Upper lobe of right lung (tissue), 1 donor: ENCODE measurements around the gene CAB39L. TPM values are rescaled to one million over a fixed set of nuclear protein-coding genes. Genes with fewer than 3 reads are reported as not detected.

Experiments
- ATAC-seq: fragments of 200-7000 bp; cut with Tn5 transposase; one replicate; pipeline ENCODE4 v1.9.1; 2020; ENCODE audit warnings: mild to moderate bottlenecking, moderate library complexity
- DNase-seq: peaks from one replicate; pipeline ENCODE4 v3.0.0-alpha.2; 2020
- H3K27ac ChIP-seq: fragments of 200-600 bp; one replicate; pipeline ENCODE4 v1.8.0; 2022
- H3K27me3 ChIP-seq: fragments of 200-600 bp; one replicate; pipeline ENCODE4 v1.8.0; 2022; ENCODE audit warnings: mild to moderate bottlenecking
- H3K36me3 ChIP-seq: fragments of 200-600 bp; one replicate; pipeline ENCODE4 v1.8.0; 2022
- H3K4me1 ChIP-seq: fragments of 200-600 bp; one replicate; pipeline ENCODE4 v1.8.0; 2022
- H3K4me3 ChIP-seq: fragments of 200-600 bp; one replicate; pipeline ENCODE4 v1.8.0; 2022; ENCODE audit warnings: mild to moderate bottlenecking
- H3K9me3 ChIP-seq: fragments of 200-600 bp; one replicate; pipeline ENCODE4 v1.8.0; 2022
- CTCF ChIP-seq: fragments of 200-600 bp; IDR thresholded peaks from one replicate; pipeline ENCODE4 v1.8.0; 2022; ENCODE audit warnings: antibody characterized with exemption
- intact Hi-C: fragments of 100-400 bp; cut with DNase I; formaldehyde crosslinking; loops from one replicate; pipeline ENCODE4 v1.11.0; 2022
- total RNA-seq: library from RNA; stranded (reverse); fragmentation: NEBNext Ultra II Directional; extraction: Animal tissue kit (Norgen Biotek cat#: 25700); gene quantifications from one replicate; pipeline ENCODE4 v1.2.1, GENCODE V29; 2021
- donor health status: DM: no; HTN: yes; CAD: no; lungs with severe emphysema.

Gene CAB39L
- total RNA-seq, 1 donor from 2014 or later = 18.0 TPM

GRCh38 chr13:49435992-49436391 lies 7.9 kb downstream of the CAB39L start:
- ATAC-seq (no peak), DNase-seq (no peak)
- intact Hi-C loops = no loop called here
- peaks cover 22% of the 10 kb centered on the region for H3K36me3 ChIP-seq
- H3K4me1 ChIP-seq = no peaks in the 10 kb centered on the region
- H3K9me3 ChIP-seq = no peaks in the 10 kb centered on the region
- TF ChIP-seq CTCF = no peak
- no peak overlapping the region for H3K4me3 ChIP-seq
- no peak overlapping the region for H3K27ac ChIP-seq
- no peaks in the 10 kb centered on the region for H3K27me3 ChIP-seq

GRCh38 chr13:49429121-49429520 lies 14.7 kb downstream of the CAB39L start:
- no peak for TF ChIP-seq CTCF
- H3K36me3 ChIP-seq = peaks cover 22% of the 10 kb centered on the region
- H3K27ac ChIP-seq = no peak overlapping the region
- no peaks in the 10 kb centered on the region for H3K27me3 ChIP-seq
- ATAC-seq (no peak), DNase-seq (no peak)
- no peaks in the 10 kb centered on the region for H3K4me1 ChIP-seq
- no peak overlapping the region for H3K4me3 ChIP-seq
- H3K9me3 ChIP-seq = no peaks in the 10 kb centered on the region
- intact Hi-C loops = no loop called here

- ATAC-seq (peak; percentile 71), DNase-seq (no peak)
- Histone ChIP-seq H3K4me3 (no peak overlapping the region), H3K27ac (no peak overlapping the region), H3K4me1 (no peaks in the 10 kb centered on the region), H3K27me3 (no peaks in the 10 kb centered on the region), H3K36me3 (peaks cover 14% of the 10 kb centered on the region), H3K9me3 (no peaks in the 10 kb centered on the region)
- no peak for TF ChIP-seq CTCF
- intact Hi-C loops = no loop called here
These were observed 15.7 kb downstream of the CAB39L start for GRCh38 chr13:49428041-49428763.

- no peaks in the 10 kb centered on the region for H3K27me3 ChIP-seq
- H3K27ac ChIP-seq = no peak overlapping the region
- H3K36me3 ChIP-seq = no peaks in the 10 kb centered on the region
- no peak overlapping the region for H3K4me3 ChIP-seq
- DNase-seq (no peak), ATAC-seq (no peak)
- no peaks in the 10 kb centered on the region for H3K4me1 ChIP-seq
- intact Hi-C loops = no loop called here
- TF ChIP-seq CTCF = no peak
- no peaks in the 10 kb centered on the region for H3K9me3 ChIP-seq
These were observed 19.8 kb downstream of the CAB39L start for GRCh38 chr13:49424011-49424560.

GRCh38 chr13:49421391-49421790 lies 22.5 kb downstream of the CAB39L start:
- no peak for TF ChIP-seq CTCF
- Histone ChIP-seq H3K27ac (no peak overlapping the region), H3K27me3 (no peaks in the 10 kb centered on the region), H3K36me3 (no peaks in the 10 kb centered on the region), H3K4me3 (no peak overlapping the region), H3K9me3 (no peaks in the 10 kb centered on the region), H3K4me1 (no peaks in the 10 kb centered on the region)
- ATAC-seq = peak; percentile 79
- DNase-seq = no peak
- intact Hi-C loops = no loop called here
